Cardiac muscle cell (in vitro differentiated cells and primary cell): ENCODE results near the gene NHERF2. TPM values are rescaled to one million over a fixed set of nuclear protein-coding genes. Genes with fewer than 3 reads are reported as not detected.
A peak's percentile ranks its signal among the peaks of the same experiment; 100 is the strongest.

ENCODE experiments used
- DNase-seq, 2 donors: peaks; one replicate each; pipeline versions ENCODE4 v3.0.0 to v3.0.0-alpha.2; 2010 to 2017; ENCODE audit warnings: low read depth in 1 of 2, low spot score in 1 of 2
- H3K27ac ChIP-seq: fragments of 200-600 bp; sonication (generic); 2 replicates; pipeline ENCODE4 v1.5.1; 2016
- H3K27me3 ChIP-seq: fragments of 200-600 bp; sonication (generic); 2 replicates; pipeline ENCODE4 v1.6.0; 2016; ENCODE audit warnings: control low read depth
- H3K36me3 ChIP-seq: fragments of 200-600 bp; sonication (generic); 2 replicates; pipeline ENCODE4 v1.5.1; 2016; ENCODE audit warnings: control low read depth
- H3K4me1 ChIP-seq: fragments of 200-600 bp; sonication (generic); 2 replicates; pipeline ENCODE4 v1.8.1; 2017; ENCODE audit warnings: low read depth, mild to moderate bottlenecking, mixed run types
- H3K4me3 ChIP-seq: fragments of 200-600 bp; sonication (generic); 2 replicates; pipeline ENCODE4 v1.5.1; 2016; ENCODE audit warnings: mild to moderate bottlenecking
- H3K9me3 ChIP-seq: fragments of 200-600 bp; sonication (generic); 2 replicates; pipeline ENCODE4 v1.5.1; 2017; ENCODE audit warnings: low read depth, mild to moderate bottlenecking, control low read depth
- polyA plus RNA-seq: library from polyadenylated mRNA; unstranded; fragments of >200 nt; fragmentation: Nextera tagmentation; extraction: Ambion mirVana; gene quantifications from 2 replicates; pipeline ENCODE4 v1.2.1, GENCODE V29; 2016
- total RNA-seq: library from RNA; depleted of rRNA; stranded (reverse); fragments of >200 nt; gene quantifications from 2 replicates; pipeline ENCODE4 v1.2.3, GENCODE V29; 2016
- TF ChIP-seq, protein P1 (sequence below): IDR thresholded peaks from 2 replicates; pipeline ENCODE4 v1.5.1; 2012; ENCODE audit warnings: low read depth, mild to moderate bottlenecking, low read length

Gene NHERF2
- total and polyA plus RNA-seq, 2 experiments from 2014 or later: 34.7 to 37.4 TPM

DNA sequence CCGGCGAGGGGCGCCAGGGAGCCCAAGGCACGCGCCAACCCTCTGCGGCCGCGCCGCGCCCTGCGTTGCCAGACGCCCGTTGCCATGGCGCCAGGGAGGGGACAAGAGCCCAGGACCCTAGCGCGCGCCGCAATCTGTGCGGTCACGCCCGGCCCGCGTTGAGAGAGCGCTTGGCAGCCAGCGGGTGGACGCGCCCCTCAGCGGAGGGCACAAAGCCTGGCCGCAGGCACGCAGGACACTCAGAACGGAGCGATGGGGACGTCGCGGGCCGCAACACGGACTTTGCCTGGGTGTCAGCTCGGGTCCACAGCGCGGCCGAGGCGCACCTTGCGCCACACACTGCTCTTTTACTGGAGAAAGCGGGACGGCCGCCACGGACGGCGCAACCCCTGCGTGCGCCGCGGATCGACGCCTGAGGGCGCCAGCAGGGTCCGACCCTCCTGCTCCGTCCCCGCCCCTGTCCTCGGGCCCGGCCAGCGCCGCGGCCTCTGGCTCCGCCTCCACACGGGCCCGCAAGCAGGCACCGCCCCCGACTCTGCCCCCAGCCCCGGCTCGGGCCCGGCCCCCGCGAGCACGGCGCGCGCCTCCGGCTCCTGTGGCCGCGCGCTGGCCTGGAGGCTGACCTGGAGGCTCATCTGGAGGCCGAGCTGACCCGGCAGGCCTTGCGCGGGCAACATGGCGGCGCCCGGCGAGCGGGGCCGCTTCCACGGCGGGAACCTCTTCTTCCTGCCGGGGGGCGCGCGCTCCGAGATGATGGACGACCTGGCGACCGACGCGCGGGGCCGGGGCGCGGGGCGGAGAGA, 43.0 kb upstream of the NHERF2 start, which contains the start of gene GFER:
Gene GFER (plus strand): TSS at position 650 of the 803 bp plus-strand sequence. CDS start 26 bp downstream, at position 676.
- Histone ChIP-seq H3K27me3 (peaks cover 49% of the 10 kb centered on the region), H3K27ac (peak within 1 kb of the TSS; percentile 91), H3K9me3 (no peaks in the 10 kb centered on the region)

GRCh38 chr16:1984347-1985225, 42.1 kb upstream of the NHERF2 start:
- DNase-seq: no peak
- no peaks in the 10 kb centered on the region for H3K36me3 ChIP-seq
- H3K4me1 ChIP-seq: peaks cover 4% of the 10 kb centered on the region
- TF ChIP-seq, protein P1, sequence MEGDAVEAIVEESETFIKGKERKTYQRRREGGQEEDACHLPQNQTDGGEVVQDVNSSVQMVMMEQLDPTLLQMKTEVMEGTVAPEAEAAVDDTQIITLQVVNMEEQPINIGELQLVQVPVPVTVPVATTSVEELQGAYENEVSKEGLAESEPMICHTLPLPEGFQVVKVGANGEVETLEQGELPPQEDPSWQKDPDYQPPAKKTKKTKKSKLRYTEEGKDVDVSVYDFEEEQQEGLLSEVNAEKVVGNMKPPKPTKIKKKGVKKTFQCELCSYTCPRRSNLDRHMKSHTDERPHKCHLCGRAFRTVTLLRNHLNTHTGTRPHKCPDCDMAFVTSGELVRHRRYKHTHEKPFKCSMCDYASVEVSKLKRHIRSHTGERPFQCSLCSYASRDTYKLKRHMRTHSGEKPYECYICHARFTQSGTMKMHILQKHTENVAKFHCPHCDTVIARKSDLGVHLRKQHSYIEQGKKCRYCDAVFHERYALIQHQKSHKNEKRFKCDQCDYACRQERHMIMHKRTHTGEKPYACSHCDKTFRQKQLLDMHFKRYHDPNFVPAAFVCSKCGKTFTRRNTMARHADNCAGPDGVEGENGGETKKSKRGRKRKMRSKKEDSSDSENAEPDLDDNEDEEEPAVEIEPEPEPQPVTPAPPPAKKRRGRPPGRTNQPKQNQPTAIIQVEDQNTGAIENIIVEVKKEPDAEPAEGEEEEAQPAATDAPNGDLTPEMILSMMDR: no peak
- H3K27me3 ChIP-seq: peaks cover 49% of the 10 kb centered on the region
- peak overlapping the region; percentile 91 for H3K27ac ChIP-seq
- peak overlapping the region; percentile 80 for H3K4me3 ChIP-seq
- H3K9me3 ChIP-seq: no peaks in the 10 kb centered on the region

More for the DNA sequence above, 43.0 kb upstream of the NHERF2 start, which contains the start of gene GFER:
- no peaks in the 10 kb centered on the region for H3K36me3 ChIP-seq
- peak within 1 kb of the TSS; percentile 80 for H3K4me3 ChIP-seq
- DNase-seq: peak; percentile 96 to 97
- H3K4me1 ChIP-seq: peaks cover 4% of the 10 kb centered on the region
- TF ChIP-seq, protein P1: peak; percentile 28

GRCh38 chr16:1985466-1986150, 41.1 kb upstream of the NHERF2 start:
- Histone ChIP-seq H3K9me3 (no peaks in the 10 kb centered on the region), H3K4me1 (peaks cover 4% of the 10 kb centered on the region), H3K27ac (no peak overlapping the region), H3K4me3 (no peak overlapping the region), H3K27me3 (peaks cover 42% of the 10 kb centered on the region), H3K36me3 (no peaks in the 10 kb centered on the region)
- TF ChIP-seq, protein P1: no peak
- no peak for DNase-seq

GRCh38 chr16:1987198-1987597, 39.5 kb upstream of the NHERF2 start:
- H3K27me3 ChIP-seq: peaks cover 37% of the 10 kb centered on the region
- DNase-seq: no peak

More at GRCh38 chr16:1987198-1987597, 39.5 kb upstream of the NHERF2 start:
- Histone ChIP-seq H3K4me1 (peaks cover 4% of the 10 kb centered on the region), H3K36me3 (no peaks in the 10 kb centered on the region), H3K27ac (no peak overlapping the region), H3K4me3 (no peak overlapping the region), H3K9me3 (no peaks in the 10 kb centered on the region)
- TF ChIP-seq, protein P1: no peak
